Measurements from ENCODE around the gene FOXP1. TPM values are rescaled to one million over a fixed set of nuclear protein-coding genes. Genes with fewer than 3 reads are reported as not detected.

Gene FOXP1
- total and polyA plus RNA-seq, 2 experiments from 2014 or later, result 121 to 132 TPM

- H3K9me3 ChIP-seq (ENCODE audit: low read depth), result no peaks in the 10 kb centered on the region
- DNase-seq (ENCODE audit: low read depth in 1 of 2, low spot score in 1 of 2), result no peak
- no peak overlapping the region for H3K4me3 ChIP-seq
- no peaks in the 10 kb centered on the region for H3K27me3 ChIP-seq
- H3K27ac ChIP-seq, result no peak overlapping the region
- no peak for TF ChIP-seq CTCF (IDR thresholded peaks at IDR 0.05; ENCODE audit: low read depth, low read length)
- H3K4me1 ChIP-seq (ENCODE audit: low read depth), result peaks cover 12% of the 10 kb centered on the region
- H3K36me3 ChIP-seq, result no peaks in the 10 kb centered on the region
Observed at GRCh38 chr3:71214016-71214415, 369.5 kb downstream of the FOXP1 start.

- TF ChIP-seq CTCF (IDR thresholded peaks at IDR 0.05; ENCODE audit: low read depth, low read length), result no peak
- H3K36me3 ChIP-seq, result no peaks in the 10 kb centered on the region
- no peak overlapping the region for H3K4me3 ChIP-seq
- H3K27me3 ChIP-seq, result no peaks in the 10 kb centered on the region
- peaks cover 41% of the 10 kb centered on the region for H3K4me1 ChIP-seq (ENCODE audit: low read depth)
- no peaks in the 10 kb centered on the region for H3K9me3 ChIP-seq (ENCODE audit: low read depth)
- peak in 1 of 2 donors; percentile 21 for DNase-seq (ENCODE audit: low read depth in 1 of 2, low spot score in 1 of 2)
- H3K27ac ChIP-seq, result peak overlapping the region; percentile 84
Observed at GRCh38 chr3:71211083-71211482, 372.4 kb downstream of the FOXP1 start.

DNA sequence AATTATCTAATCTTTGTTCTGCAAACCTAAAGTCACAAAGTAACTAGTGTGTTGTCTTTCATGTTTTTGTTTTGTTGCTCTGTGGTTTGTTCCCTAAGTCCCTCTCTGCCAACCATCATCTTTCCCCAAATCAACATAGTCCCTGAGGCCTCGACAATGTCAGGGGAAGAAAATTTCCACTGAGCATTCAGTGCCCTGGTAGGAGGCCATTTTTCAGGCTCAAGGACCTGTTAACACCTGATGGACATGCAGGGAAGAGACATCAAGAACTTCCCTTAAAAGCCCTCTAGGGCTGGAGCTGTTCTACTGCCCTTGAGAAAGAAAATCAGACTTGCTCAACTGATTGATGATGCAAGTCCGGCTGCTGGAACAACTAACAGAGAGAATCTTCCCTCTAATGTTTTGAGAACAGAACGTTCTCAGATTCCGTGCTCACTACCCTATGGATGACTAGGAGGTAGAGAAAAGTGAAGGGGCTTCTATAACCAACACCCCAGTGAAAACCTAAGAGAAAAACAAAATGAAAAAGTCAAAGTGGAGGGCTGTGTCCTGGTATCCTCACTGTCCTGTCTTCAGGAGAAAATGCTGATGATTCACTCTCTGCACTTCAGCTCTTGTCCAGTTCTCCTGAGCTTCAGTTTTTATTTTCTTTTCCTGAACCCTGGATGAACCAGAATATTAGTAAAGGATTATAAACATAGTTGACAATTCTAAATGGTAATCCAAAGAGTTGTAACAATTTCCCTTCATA, 373.1 kb downstream of the FOXP1 start:
- no peaks in the 10 kb centered on the region for H3K27me3 ChIP-seq
- TF ChIP-seq CTCF (IDR thresholded peaks at IDR 0.05; ENCODE audit: low read depth, low read length), result peak; percentile 27
- H3K4me3 ChIP-seq, result no peak overlapping the region
- H3K27ac ChIP-seq, result peak overlapping the region; percentile 84
- H3K36me3 ChIP-seq, result no peaks in the 10 kb centered on the region
- peaks cover 44% of the 10 kb centered on the region for H3K4me1 ChIP-seq (ENCODE audit: low read depth)
- no peaks in the 10 kb centered on the region for H3K9me3 ChIP-seq (ENCODE audit: low read depth)
- DNase-seq (ENCODE audit: low read depth in 1 of 2, low spot score in 1 of 2), result peak; percentile 79 to 87

DNA sequence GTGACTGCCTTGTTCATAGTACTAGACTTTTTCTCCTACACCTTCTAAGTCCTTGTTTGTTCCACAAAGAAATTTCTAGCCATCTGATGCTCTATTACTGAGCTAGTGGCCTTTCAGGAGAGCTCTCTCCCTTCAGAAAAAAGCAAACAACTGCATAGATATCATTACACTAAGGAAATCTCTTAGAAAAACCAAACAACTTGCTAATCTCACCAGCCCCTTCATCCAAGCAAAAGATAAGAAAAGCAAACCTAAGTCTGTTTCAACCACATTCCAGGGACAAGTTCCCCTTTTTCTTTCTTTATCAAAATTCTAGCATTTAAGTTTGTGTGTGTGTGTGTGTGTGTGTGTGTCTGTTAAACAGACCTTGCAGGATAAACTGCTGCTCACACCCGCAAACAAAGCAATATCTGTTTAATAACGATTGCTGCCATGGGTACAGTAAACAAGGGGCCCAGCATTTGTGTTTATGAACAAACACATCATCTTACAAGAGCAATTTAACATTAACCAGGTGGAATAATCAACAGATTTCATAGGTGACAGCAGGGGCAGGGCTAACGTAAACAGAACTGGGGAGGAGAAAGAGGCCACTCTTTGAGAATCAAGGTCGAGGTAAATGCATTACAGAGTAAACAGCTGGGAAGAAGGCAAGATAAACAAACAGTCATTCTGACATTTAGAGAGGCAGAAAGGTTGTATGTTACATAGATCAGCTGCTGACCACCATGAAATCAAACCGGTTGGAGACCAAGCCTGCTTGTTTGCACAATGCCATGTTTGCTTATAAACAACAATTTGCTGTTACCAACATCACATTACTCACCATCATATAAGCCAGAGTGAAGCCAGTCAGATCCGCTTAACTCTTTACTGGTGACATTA, 375.1 kb downstream of the FOXP1 start:
- DNase-seq (ENCODE audit: low read depth in 1 of 2, low spot score in 1 of 2), result peak in 1 of 2 donors; percentile 39
- H3K9me3 ChIP-seq (ENCODE audit: low read depth), result no peaks in the 10 kb centered on the region
- peak overlapping the region; percentile 84 for H3K27ac ChIP-seq
- H3K4me3 ChIP-seq, result no peak overlapping the region
- no peak for TF ChIP-seq CTCF (IDR thresholded peaks at IDR 0.05; ENCODE audit: low read depth, low read length)
- no peaks in the 10 kb centered on the region for H3K27me3 ChIP-seq
- peaks cover 44% of the 10 kb centered on the region for H3K4me1 ChIP-seq (ENCODE audit: low read depth)
- no peaks in the 10 kb centered on the region for H3K36me3 ChIP-seq

- peaks cover 47% of the 10 kb centered on the region for H3K4me1 ChIP-seq (ENCODE audit: low read depth)
- H3K36me3 ChIP-seq, result no peaks in the 10 kb centered on the region
- DNase-seq (ENCODE audit: low read depth in 1 of 2, low spot score in 1 of 2), result no peak
- H3K27me3 ChIP-seq, result no peaks in the 10 kb centered on the region
- peak overlapping the region; percentile 84 for H3K27ac ChIP-seq
- H3K4me3 ChIP-seq, result no peak overlapping the region
- no peaks in the 10 kb centered on the region for H3K9me3 ChIP-seq (ENCODE audit: low read depth)
- TF ChIP-seq CTCF (IDR thresholded peaks at IDR 0.05; ENCODE audit: low read depth, low read length), result no peak
Observed at GRCh38 chr3:71207632-71208031, 375.9 kb downstream of the FOXP1 start.

Measured in cardiac muscle cell (in vitro differentiated cells and primary cell).